RPMI7951 (cell line): ENCODE results near the gene ZNF267. TPM values are rescaled to one million over a fixed set of nuclear protein-coding genes. Genes with fewer than 3 reads are reported as not detected.
A peak's percentile ranks its signal among the peaks of the same experiment; 100 is the strongest.
"Not testable (repeated sequence)": the region's sequence is repeated elsewhere in the genome, so short reads cannot be mapped to it uniquely, and the experiment has no call there.

Experiments
- DNase-seq: peaks from one replicate; pipeline ENCODE4 v3.0.0-alpha.2; 2012; ENCODE audit warnings: low read depth
- total RNA-seq: library from RNA; depleted of rRNA; stranded (reverse); fragments of >200 nt; shearing (Covaris generic); gene quantifications from 2 replicates; pipeline ENCODE4 v1.2.3, GENCODE V29; 2014; rRNA removed

The ZNF267 gene
- total RNA-seq: 12.6 and 14.8 TPM in 2 replicates

- DNase-seq: peak; percentile 90
Observed at GRCh38 chr16:31873556-31874365, at the start of gene ZNF267. Gene ZNF267, plus strand, starts transcription at chr16:31873807. Its CDS starts 160 bp downstream, at chr16:31873967.

GRCh38 chr16:31833047-31833446 is 40.6 kb upstream of the ZNF267 start:
- DNase-seq: no peak

- DNase-seq: not testable (repeated sequence)
Observed at GRCh38 chr16:31836396-31836795, 37.2 kb upstream of the ZNF267 start.

GRCh38 chr16:31842864-31843263 is 30.7 kb upstream of the ZNF267 start:
- DNase-seq: no peak

GRCh38 chr16:31848572-31848971 is 25.0 kb upstream of the ZNF267 start:
- DNase-seq: not testable (repeated sequence)

GRCh38 chr16:31853291-31853690 is 20.3 kb upstream of the ZNF267 start:
- DNase-seq: no peak

GRCh38 chr16:31860508-31860907 is 13.1 kb upstream of the ZNF267 start:
- DNase-seq: no peak

GRCh38 chr16:31861455-31861854 is 12.2 kb upstream of the ZNF267 start:
- DNase-seq: no peak

GRCh38 chr16:31862761-31863160 is 10.8 kb upstream of the ZNF267 start:
- no peak for DNase-seq

GRCh38 chr16:31868164-31868563 is 5.4 kb upstream of the ZNF267 start:
- DNase-seq: no peak

- peak; percentile 63 for DNase-seq
Observed at GRCh38 chr16:31868691-31869167, 4.9 kb upstream of the ZNF267 start.

GRCh38 chr16:31869511-31870201 is 4.0 kb upstream of the ZNF267 start:
- DNase-seq: peak; percentile 82

GRCh38 chr16:31870809-31871208 is 2.8 kb upstream of the ZNF267 start:
- DNase-seq: no peak

- no peak for DNase-seq
Observed at GRCh38 chr16:31871510-31871909, 2.1 kb upstream of the ZNF267 start.

GRCh38 chr16:31872201-31872600 is 1.4 kb upstream of the ZNF267 start:
- no peak for DNase-seq

GRCh38 chr16:31874366-31875111 is 932 bp downstream of the ZNF267 start:
- peak; percentile 69 for DNase-seq

- peak; percentile 65 for DNase-seq
Observed at GRCh38 chr16:31875112-31875803, 1.7 kb downstream of the ZNF267 start.

- DNase-seq: no peak
Observed at GRCh38 chr16:31875928-31876547, 2.4 kb downstream of the ZNF267 start.

- peak; percentile 87 for DNase-seq
Observed at GRCh38 chr16:31876951-31877828, 3.6 kb downstream of the ZNF267 start.
